GM23338 (cell line): ENCODE measurements around the gene DNAH6. TPM values are rescaled to one million over a fixed set of nuclear protein-coding genes. Genes with fewer than 3 reads are reported as not detected.

Source experiments
- CREB1 ChIP-seq: fragments of 250-450 bp; sonication (Bioruptor Pico); IDR thresholded peaks from 2 replicates; pipeline ENCODE4 v1.5.0; 2020; ENCODE audit warnings: low read depth, mild to moderate bottlenecking, moderate library complexity
- EZH2 ChIP-seq: fragments of 200-600 bp; sonication (generic); IDR thresholded peaks from one replicate; pipeline ENCODE4 v1.8.0; 2017; ENCODE audit warnings: antibody characterized with exemption, mild to moderate bottlenecking, low read depth; ENCODE audit not compliant: unreplicated experiment
- EZH2phosphoT487 ChIP-seq: fragments of 200-600 bp; sonication (generic); IDR thresholded peaks from one replicate; pipeline ENCODE4 v1.8.1; 2018; ENCODE audit warnings: antibody characterized with exemption; ENCODE audit not compliant: unreplicated experiment
- NANOG ChIP-seq: IDR thresholded peaks from 2 replicates; pipeline ENCODE4 v1.6.1; 2016; ENCODE audit warnings: antibody characterized with exemption, borderline replicate concordance
- POLR2AphosphoS5 ChIP-seq: IDR thresholded peaks from 2 replicates; pipeline ENCODE4 v1.6.1; 2016; ENCODE audit warnings: antibody characterized with exemption, low read depth
- STAT1 ChIP-seq: IDR thresholded peaks from one replicate; pipeline ENCODE4 v1.6.1; 2016; ENCODE audit warnings: antibody characterized with exemption; ENCODE audit not compliant: unreplicated experiment
- ZNF114 ChIP-seq: fragments of 250-450 bp; sonication (Bioruptor Pico); IDR thresholded peaks from 2 replicates; pipeline ENCODE4 v1.5.0; 2020; ENCODE audit warnings: mild to moderate bottlenecking, moderate library complexity
- ZNF331 ChIP-seq: fragments of 250-450 bp; sonication (Bioruptor Pico); IDR thresholded peaks from 2 replicates; pipeline ENCODE4 v1.5.0; 2020; ENCODE audit warnings: low read depth, mild to moderate bottlenecking, moderate library complexity
- polyA plus RNA-seq: library from polyadenylated mRNA; unstranded; fragments of >200 nt; fragmentation: Nextera tagmentation; extraction: Ambion mirVana; gene quantifications from 2 replicates; pipeline ENCODE4 v1.2.1, GENCODE V29; 2016
- total RNA-seq: library from RNA; depleted of rRNA; stranded (reverse); fragments of >200 nt; shearing (Covaris generic); gene quantifications from 2 replicates; pipeline ENCODE4 v1.2.3, GENCODE V29; 2014
- TF ChIP-seq, protein P1 (sequence below): fragments of 250-450 bp; sonication (Bioruptor Pico); IDR thresholded peaks from 2 replicates; pipeline ENCODE4 v1.5.0; 2020; ENCODE audit warnings: mild to moderate bottlenecking, moderate library complexity
- TF ChIP-seq, protein P2 (sequence below), 2 experiments: fragments of 200-600 bp in 1 of 2; sonication (generic) in 1 of 2; conservative IDR thresholded peaks; 2 replicates each; pipeline versions ENCODE4 v1.5.1 to v1.6.1; 2016 to 2017; ENCODE audit warnings: antibody characterized with exemption in 2 of 2, low read depth in 2 of 2, mild to moderate bottlenecking in 2 of 2, moderate library complexity in 1 of 2
- TF ChIP-seq, protein P3 (sequence below): IDR thresholded peaks from one replicate; pipeline ENCODE4 v1.6.1; 2018; ENCODE audit warnings: antibody characterized with exemption; ENCODE audit not compliant: unreplicated experiment

Gene DNAH6
- total and polyA plus RNA-seq, 2 experiments from 2014 or later: 0.27 to 0.31 TPM

DNA sequence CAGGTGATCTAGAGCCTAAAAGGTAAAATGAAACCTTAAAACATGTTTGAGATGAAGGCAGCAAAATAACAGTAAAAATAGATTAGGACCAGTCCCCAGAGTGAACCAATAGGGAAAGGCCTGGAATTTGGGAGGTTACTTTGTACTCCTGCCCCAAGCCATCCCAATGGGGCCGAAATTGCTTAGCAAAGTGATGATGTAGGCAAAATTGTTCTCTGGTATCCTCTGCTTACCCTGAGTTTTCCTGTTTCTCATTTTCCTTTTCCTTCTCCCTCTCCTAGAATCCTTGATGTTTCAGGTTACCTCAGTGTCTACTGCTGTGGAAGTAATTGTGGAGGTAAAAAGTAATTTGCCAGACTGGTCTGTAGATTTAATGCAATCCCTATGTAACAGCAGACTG, 271.7 kb downstream of the DNAH6 start (continued):
- TF ChIP-seq, protein P1, sequence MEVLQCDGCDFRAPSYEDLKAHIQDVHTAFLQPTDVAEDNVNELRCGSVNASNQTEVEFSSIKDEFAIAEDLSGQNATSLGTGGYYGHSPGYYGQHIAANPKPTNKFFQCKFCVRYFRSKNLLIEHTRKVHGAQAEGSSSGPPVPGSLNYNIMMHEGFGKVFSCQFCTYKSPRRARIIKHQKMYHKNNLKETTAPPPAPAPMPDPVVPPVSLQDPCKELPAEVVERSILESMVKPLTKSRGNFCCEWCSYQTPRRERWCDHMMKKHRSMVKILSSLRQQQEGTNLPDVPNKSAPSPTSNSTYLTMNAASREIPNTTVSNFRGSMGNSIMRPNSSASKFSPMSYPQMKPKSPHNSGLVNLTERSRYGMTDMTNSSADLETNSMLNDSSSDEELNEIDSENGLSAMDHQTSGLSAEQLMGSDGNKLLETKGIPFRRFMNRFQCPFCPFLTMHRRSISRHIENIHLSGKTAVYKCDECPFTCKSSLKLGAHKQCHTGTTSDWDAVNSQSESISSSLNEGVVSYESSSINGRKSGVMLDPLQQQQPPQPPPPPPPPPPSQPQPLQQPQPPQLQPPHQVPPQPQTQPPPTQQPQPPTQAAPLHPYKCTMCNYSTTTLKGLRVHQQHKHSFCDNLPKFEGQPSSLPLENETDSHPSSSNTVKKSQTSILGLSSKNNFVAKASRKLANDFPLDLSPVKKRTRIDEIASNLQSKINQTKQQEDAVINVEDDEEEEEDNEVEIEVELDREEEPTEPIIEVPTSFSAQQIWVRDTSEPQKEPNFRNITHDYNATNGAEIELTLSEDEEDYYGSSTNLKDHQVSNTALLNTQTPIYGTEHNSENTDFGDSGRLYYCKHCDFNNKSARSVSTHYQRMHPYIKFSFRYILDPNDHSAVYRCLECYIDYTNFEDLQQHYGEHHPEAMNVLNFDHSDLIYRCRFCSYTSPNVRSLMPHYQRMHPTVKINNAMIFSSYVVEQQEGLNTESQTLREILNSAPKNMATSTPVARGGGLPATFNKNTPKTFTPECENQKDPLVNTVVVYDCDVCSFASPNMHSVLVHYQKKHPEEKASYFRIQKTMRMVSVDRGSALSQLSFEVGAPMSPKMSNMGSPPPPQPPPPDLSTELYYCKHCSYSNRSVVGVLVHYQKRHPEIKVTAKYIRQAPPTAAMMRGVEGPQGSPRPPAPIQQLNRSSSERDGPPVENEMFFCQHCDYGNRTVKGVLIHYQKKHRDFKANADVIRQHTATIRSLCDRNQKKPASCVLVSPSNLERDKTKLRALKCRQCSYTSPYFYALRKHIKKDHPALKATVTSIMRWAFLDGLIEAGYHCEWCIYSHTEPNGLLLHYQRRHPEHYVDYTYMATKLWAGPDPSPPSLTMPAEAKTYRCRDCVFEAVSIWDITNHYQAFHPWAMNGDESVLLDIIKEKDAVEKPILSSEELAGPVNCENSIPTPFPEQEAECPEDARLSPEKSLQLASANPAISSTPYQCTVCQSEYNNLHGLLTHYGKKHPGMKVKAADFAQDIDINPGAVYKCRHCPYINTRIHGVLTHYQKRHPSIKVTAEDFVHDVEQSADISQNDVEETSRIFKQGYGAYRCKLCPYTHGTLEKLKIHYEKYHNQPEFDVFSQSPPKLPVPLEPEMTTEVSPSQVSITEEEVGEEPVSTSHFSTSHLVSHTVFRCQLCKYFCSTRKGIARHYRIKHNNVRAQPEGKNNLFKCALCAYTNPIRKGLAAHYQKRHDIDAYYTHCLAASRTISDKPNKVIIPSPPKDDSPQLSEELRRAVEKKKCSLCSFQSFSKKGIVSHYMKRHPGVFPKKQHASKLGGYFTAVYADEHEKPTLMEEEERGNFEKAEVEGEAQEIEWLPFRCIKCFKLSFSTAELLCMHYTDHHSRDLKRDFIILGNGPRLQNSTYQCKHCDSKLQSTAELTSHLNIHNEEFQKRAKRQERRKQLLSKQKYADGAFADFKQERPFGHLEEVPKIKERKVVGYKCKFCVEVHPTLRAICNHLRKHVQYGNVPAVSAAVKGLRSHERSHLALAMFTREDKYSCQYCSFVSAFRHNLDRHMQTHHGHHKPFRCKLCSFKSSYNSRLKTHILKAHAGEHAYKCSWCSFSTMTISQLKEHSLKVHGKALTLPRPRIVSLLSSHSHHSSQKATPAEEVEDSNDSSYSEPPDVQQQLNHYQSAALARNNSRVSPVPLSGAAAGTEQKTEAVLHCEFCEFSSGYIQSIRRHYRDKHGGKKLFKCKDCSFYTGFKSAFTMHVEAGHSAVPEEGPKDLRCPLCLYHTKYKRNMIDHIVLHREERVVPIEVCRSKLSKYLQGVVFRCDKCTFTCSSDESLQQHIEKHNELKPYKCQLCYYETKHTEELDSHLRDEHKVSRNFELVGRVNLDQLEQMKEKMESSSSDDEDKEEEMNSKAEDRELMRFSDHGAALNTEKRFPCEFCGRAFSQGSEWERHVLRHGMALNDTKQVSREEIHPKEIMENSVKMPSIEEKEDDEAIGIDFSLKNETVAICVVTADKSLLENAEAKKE (CRISPR knock-in tag): no peak
- no peak for TF ChIP-seq EZH2
- no peak for TF ChIP-seq STAT1
- TF ChIP-seq, protein P2, sequence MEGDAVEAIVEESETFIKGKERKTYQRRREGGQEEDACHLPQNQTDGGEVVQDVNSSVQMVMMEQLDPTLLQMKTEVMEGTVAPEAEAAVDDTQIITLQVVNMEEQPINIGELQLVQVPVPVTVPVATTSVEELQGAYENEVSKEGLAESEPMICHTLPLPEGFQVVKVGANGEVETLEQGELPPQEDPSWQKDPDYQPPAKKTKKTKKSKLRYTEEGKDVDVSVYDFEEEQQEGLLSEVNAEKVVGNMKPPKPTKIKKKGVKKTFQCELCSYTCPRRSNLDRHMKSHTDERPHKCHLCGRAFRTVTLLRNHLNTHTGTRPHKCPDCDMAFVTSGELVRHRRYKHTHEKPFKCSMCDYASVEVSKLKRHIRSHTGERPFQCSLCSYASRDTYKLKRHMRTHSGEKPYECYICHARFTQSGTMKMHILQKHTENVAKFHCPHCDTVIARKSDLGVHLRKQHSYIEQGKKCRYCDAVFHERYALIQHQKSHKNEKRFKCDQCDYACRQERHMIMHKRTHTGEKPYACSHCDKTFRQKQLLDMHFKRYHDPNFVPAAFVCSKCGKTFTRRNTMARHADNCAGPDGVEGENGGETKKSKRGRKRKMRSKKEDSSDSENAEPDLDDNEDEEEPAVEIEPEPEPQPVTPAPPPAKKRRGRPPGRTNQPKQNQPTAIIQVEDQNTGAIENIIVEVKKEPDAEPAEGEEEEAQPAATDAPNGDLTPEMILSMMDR (conservative IDR thresholded peaks at IDR 0.05; ENCODE audit: low read depth in 2 of 2): no peak
- no peak for TF ChIP-seq CREB1
- no peak for TF ChIP-seq ZNF331 (CRISPR knock-in tag)
- no peak for TF ChIP-seq POLR2AphosphoS5
- no peak for TF ChIP-seq ZNF114 (CRISPR knock-in tag)
- TF ChIP-seq NANOG: no peak
- TF ChIP-seq, protein P3, sequence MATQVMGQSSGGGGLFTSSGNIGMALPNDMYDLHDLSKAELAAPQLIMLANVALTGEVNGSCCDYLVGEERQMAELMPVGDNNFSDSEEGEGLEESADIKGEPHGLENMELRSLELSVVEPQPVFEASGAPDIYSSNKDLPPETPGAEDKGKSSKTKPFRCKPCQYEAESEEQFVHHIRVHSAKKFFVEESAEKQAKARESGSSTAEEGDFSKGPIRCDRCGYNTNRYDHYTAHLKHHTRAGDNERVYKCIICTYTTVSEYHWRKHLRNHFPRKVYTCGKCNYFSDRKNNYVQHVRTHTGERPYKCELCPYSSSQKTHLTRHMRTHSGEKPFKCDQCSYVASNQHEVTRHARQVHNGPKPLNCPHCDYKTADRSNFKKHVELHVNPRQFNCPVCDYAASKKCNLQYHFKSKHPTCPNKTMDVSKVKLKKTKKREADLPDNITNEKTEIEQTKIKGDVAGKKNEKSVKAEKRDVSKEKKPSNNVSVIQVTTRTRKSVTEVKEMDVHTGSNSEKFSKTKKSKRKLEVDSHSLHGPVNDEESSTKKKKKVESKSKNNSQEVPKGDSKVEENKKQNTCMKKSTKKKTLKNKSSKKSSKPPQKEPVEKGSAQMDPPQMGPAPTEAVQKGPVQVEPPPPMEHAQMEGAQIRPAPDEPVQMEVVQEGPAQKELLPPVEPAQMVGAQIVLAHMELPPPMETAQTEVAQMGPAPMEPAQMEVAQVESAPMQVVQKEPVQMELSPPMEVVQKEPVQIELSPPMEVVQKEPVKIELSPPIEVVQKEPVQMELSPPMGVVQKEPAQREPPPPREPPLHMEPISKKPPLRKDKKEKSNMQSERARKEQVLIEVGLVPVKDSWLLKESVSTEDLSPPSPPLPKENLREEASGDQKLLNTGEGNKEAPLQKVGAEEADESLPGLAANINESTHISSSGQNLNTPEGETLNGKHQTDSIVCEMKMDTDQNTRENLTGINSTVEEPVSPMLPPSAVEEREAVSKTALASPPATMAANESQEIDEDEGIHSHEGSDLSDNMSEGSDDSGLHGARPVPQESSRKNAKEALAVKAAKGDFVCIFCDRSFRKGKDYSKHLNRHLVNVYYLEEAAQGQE: no peak
- TF ChIP-seq EZH2phosphoT487: no peak
